ENCODE results near the gene RNF112.

Gene RNF112

DNA sequence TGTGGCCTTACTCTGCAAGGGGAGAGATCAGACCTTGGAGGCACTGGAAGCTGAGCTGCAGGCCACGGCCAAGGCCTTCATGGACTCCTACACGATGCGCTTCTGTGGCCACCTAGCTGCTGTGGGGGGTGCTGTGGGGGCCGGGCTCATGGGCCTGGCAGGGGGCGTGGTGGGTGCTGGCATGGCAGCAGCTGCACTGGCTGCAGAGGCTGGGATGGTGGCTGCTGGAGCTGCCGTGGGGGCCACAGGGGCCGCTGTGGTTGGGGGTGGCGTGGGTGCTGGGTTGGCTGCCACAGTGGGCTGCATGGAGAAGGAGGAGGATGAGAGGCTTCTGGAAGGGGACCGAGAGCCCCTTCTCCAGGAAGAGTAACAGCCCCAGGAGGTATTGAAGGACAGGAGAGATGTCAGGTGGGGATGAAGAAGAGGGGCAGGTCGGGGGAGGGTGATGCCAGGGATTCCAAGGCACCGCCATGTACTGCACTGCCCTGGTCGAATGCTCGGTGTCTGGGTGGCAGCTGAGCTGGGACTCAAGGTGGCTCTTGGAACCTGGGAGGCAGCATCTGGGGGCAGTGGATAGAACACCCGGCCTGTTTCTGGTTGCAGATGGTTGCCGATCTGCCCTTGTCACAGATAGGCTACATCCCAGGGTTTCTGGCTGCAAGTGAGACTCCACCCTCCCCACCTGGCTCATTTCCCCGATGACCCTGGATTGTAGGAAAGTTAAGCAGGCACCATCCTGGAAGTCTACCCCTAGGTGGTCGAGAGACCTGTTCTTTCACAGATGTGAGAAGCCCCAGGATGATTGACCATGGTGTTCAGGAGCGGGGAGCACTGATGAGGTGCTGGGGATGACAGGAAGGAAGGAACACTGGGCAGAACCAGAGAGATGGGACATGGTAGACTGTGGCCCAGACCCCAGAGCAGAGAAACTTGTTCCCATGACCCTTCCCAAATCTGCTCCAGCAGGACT is 5.1 kb downstream of the RNF112 start:
- Histone ChIP-seq H3K36me3 (ENCODE audit: insufficient read depth, low read length) (no peaks in the 10 kb centered on the region), H3K79me2 (ENCODE audit: control insufficient read depth, insufficient read depth, low read length, unreplicated experiment) (no peaks in the 10 kb centered on the region), H3K27ac (ENCODE audit: low read depth, low read length) (no peak overlapping the region)

DNA sequence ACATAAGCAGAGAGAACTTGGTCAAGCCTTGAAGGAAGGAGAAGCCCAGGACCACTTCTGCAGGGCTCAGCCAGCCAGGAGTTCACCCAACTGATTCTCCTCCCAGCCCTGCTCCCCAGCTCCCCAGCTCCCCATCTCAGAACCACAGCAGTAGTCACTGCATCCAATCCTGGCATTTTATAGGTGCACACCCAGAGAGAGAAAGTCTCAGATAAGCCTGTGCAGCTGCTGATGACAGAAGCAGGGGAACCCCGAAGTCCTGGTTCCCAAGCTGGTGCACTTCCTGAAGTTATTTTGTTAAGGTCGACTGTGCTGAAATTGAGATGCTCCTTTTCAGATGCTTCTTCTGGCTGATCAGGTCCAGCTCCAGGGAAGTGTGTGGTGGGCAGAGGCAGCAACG is 6.6 kb downstream of the RNF112 start:
- peak overlapping the region; percentile 69 for H3K27ac ChIP-seq (ENCODE audit: low read depth, low read length)
- no peak overlapping the region for H3K4me3 ChIP-seq (ENCODE audit: low read depth, low read length)
- H3K79me2 ChIP-seq (ENCODE audit: control insufficient read depth, insufficient read depth, low read length, unreplicated experiment), result no peaks in the 10 kb centered on the region
- H3K27me3 ChIP-seq (ENCODE audit: insufficient read depth, low read length), result no peaks in the 10 kb centered on the region
- H3K36me3 ChIP-seq (ENCODE audit: insufficient read depth, low read length), result no peaks in the 10 kb centered on the region
- H3K4me1 ChIP-seq (ENCODE audit: control insufficient read depth, insufficient read depth, low read length, unreplicated experiment), result peaks cover 14% of the 10 kb centered on the region
- no peak overlapping the region for H2AFZ ChIP-seq (ENCODE audit: low read length, unreplicated experiment)

More for the DNA sequence above, 5.1 kb downstream of the RNF112 start:
- H3K4me1 ChIP-seq (ENCODE audit: control insufficient read depth, insufficient read depth, low read length, unreplicated experiment), result peaks cover 17% of the 10 kb centered on the region
- no peaks in the 10 kb centered on the region for H3K27me3 ChIP-seq (ENCODE audit: insufficient read depth, low read length)
- no peak overlapping the region for H2AFZ ChIP-seq (ENCODE audit: low read length, unreplicated experiment)
- H3K4me3 ChIP-seq (ENCODE audit: low read depth, low read length), result no peak overlapping the region

DNA sequence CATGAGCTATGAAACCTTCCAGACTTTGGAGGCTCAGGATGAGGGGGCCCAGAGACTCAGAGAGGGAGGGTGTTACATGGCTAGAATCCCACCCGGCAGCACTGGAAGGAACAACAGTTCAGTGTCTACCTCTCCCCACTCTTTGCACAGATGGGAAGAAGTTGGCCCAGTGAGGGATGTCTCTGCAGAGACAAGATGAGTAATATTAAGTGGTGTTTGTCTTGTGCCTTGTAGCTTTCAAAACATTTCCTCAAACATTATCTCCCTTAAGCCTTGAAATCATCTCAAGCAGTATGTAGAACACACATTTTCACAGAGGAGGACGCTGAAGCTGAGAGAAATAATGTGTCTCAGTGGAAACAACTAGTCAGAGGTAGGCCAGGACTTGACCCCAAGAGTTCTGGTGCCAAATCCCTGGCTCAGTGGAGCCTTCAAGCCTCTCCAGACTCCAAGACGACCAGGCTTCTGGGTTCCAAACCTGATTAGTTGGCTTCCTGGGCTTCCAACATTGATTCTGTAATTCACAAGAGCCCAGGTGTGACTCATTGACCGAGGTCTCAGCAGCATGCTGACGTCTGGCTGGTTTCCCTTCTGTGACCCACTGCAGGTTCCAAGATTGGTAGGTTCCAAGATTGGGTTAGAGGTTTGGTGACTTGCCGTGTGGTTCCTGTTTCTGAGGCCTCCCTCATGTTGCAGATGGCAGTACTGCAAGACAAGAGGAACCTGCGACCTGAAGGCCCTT is 7.4 kb downstream of the RNF112 start:
- Histone ChIP-seq H3K27ac (ENCODE audit: low read depth, low read length) (peak overlapping the region; percentile 69), H2AFZ (ENCODE audit: low read length, unreplicated experiment) (peak overlapping the region; percentile 18), H3K4me1 (ENCODE audit: control insufficient read depth, insufficient read depth, low read length, unreplicated experiment) (peaks cover 14% of the 10 kb centered on the region), H3K36me3 (ENCODE audit: insufficient read depth, low read length) (no peaks in the 10 kb centered on the region), H3K27me3 (ENCODE audit: insufficient read depth, low read length) (no peaks in the 10 kb centered on the region), H3K79me2 (ENCODE audit: control insufficient read depth, insufficient read depth, low read length, unreplicated experiment) (no peaks in the 10 kb centered on the region), H3K4me3 (ENCODE audit: low read depth, low read length) (no peak overlapping the region)

DNA sequence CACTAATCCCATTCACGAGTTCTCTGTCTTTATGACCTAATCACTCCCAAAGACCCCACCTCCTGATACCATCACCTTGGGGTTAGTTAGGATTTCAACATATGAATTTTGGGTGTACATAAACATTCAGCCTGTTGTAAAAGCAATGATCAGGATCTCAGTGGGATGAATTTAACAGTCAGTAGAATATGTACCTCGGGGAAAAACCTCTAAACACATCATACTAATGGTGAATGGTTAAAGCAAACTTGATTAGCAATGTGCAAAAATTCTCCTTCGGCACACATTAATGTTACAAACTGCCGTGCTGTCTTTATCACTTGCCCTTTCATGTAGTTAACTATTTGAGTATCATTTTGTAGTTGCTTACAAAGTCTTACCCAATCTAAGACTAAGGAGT is 10.2 kb downstream of the RNF112 start:
- Histone ChIP-seq H3K79me2 (ENCODE audit: control insufficient read depth, insufficient read depth, low read length, unreplicated experiment) (no peaks in the 10 kb centered on the region), H2AFZ (ENCODE audit: low read length, unreplicated experiment) (no peak overlapping the region), H3K27ac (ENCODE audit: low read depth, low read length) (no peak overlapping the region), H3K4me3 (ENCODE audit: low read depth, low read length) (no peak overlapping the region), H3K27me3 (ENCODE audit: insufficient read depth, low read length) (no peaks in the 10 kb centered on the region), H3K36me3 (ENCODE audit: insufficient read depth, low read length) (no peaks in the 10 kb centered on the region), H3K4me1 (ENCODE audit: control insufficient read depth, insufficient read depth, low read length, unreplicated experiment) (peaks cover 14% of the 10 kb centered on the region)

DNA sequence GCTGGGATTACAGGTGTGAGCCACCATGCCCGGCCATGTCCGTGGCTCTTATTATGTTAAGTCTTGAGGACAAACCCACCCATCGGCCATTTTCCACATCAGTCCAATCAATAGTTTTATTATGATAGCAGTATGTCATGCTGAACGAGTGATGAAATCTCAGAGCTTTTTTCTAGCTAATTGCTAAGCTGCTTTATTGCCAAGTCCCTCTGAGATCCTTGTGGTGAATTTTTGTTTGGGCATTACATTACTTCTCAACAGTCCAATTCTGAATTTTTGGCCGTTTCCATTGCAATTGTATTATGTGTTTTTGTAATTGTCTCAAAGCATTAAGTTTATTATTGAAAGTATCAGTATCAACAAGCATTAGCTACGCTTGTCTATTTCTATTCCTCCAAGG is 10.9 kb downstream of the RNF112 start:
- no peaks in the 10 kb centered on the region for H3K79me2 ChIP-seq (ENCODE audit: control insufficient read depth, insufficient read depth, low read length, unreplicated experiment)
- H3K4me3 ChIP-seq (ENCODE audit: low read depth, low read length), result no peak overlapping the region
- no peaks in the 10 kb centered on the region for H3K36me3 ChIP-seq (ENCODE audit: insufficient read depth, low read length)
- H2AFZ ChIP-seq (ENCODE audit: low read length, unreplicated experiment), result no peak overlapping the region
- H3K27me3 ChIP-seq (ENCODE audit: insufficient read depth, low read length), result no peaks in the 10 kb centered on the region
- H3K4me1 ChIP-seq (ENCODE audit: control insufficient read depth, insufficient read depth, low read length, unreplicated experiment), result peaks cover 14% of the 10 kb centered on the region
- H3K27ac ChIP-seq (ENCODE audit: low read depth, low read length), result no peak overlapping the region

DNA sequence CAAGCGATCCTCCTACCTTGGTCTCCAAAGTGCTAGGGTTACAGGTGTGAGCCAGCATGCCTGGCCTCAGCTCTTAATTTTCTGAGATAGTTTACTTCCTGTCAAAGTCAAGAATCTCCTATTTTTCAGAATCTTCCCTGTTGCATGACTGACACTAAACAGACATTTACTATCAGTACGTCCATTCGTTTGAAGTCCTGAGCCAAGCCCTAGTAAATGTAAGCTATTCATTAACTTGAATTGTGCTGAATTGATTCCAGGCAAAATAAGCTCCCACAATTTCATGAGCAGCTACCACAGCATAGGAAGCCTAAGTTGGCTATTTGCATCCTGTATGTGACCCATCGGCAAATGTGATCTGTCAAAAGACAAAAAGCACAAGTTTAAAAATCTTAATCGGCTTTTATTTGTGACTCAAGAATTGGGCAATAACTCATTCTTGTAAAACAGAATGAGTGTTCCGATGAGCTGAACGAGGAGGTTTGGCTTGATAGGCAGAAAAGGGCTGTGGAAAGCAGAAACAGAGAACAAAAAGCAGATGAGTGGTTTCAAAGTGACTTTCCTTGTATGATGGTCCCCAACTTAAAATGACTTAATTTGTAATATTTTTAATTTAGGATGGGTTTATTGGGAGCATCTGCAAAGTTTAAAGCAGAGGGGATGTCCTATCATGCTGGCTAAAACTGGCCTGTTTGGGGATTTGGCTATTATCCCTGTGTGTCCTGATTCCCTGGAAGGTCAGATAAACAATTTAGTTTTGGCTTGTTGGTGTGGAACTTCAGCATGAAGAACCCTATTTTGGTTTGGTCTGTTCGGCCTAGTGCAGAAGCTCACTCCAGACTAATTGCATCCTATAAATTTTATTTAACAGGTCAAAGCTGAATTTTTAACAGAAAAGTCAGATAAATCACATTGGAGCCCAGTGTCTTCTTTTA is 14.2 kb downstream of the RNF112 start:
- Histone ChIP-seq H2AFZ (ENCODE audit: low read length, unreplicated experiment) (no peak overlapping the region), H3K27ac (ENCODE audit: low read depth, low read length) (no peak overlapping the region), H3K36me3 (ENCODE audit: insufficient read depth, low read length) (no peaks in the 10 kb centered on the region), H3K27me3 (ENCODE audit: insufficient read depth, low read length) (no peaks in the 10 kb centered on the region), H3K4me3 (ENCODE audit: low read depth, low read length) (no peak overlapping the region), H3K79me2 (ENCODE audit: control insufficient read depth, insufficient read depth, low read length, unreplicated experiment) (no peaks in the 10 kb centered on the region), H3K4me1 (ENCODE audit: control insufficient read depth, insufficient read depth, low read length, unreplicated experiment) (no peaks in the 10 kb centered on the region)

DNA sequence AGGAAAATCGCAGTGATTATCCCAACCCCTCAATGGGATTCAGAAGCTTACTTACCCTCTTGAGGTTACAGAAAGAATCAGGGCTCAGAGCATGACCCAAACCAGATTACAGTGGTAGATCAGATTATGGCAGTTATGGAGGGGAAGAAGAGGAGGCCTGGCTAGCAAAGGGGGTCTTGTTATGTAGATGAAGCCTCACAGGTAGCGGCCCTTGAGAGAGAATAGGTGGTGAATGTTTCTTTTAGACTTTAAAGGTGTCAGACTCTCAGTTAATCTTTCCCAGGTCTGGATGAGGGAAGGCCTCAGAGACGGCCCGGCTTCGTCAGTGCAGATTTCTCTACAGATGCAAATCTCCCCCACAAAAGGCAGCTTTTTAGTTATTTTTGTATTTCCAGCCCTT is 15.6 kb downstream of the RNF112 start:
- no peak overlapping the region for H3K27ac ChIP-seq (ENCODE audit: low read depth, low read length)
- H3K79me2 ChIP-seq (ENCODE audit: control insufficient read depth, insufficient read depth, low read length, unreplicated experiment), result no peaks in the 10 kb centered on the region
- no peak overlapping the region for H3K4me3 ChIP-seq (ENCODE audit: low read depth, low read length)
- no peaks in the 10 kb centered on the region for H3K36me3 ChIP-seq (ENCODE audit: insufficient read depth, low read length)
- no peaks in the 10 kb centered on the region for H3K4me1 ChIP-seq (ENCODE audit: control insufficient read depth, insufficient read depth, low read length, unreplicated experiment)
- H2AFZ ChIP-seq (ENCODE audit: low read length, unreplicated experiment), result no peak overlapping the region
- H3K27me3 ChIP-seq (ENCODE audit: insufficient read depth, low read length), result no peaks in the 10 kb centered on the region

DNA sequence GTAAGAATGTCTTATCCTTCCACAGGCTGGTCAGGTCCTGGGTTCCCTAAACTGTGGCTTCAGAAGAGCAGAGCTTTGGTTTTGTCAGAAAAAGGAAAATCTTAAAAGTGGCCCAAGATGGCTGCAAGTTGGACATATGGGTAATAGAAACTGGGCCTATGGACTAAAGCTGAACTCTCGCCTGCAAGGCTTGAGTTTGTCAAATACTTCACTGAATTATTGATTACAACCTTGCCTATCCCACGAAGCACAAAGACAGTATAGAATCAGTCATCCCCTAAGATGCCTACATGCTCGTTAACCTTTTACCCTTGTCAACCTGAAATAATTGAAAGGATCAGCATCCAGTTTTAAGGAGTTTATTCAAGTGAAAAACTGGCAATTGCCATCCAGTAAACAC is 20.7 kb downstream of the RNF112 start:
- no peaks in the 10 kb centered on the region for H3K27me3 ChIP-seq (ENCODE audit: insufficient read depth, low read length)
- H3K4me1 ChIP-seq (ENCODE audit: control insufficient read depth, insufficient read depth, low read length, unreplicated experiment), result no peaks in the 10 kb centered on the region
- H3K36me3 ChIP-seq (ENCODE audit: insufficient read depth, low read length), result no peaks in the 10 kb centered on the region
- H3K79me2 ChIP-seq (ENCODE audit: control insufficient read depth, insufficient read depth, low read length, unreplicated experiment), result no peaks in the 10 kb centered on the region
- H2AFZ ChIP-seq (ENCODE audit: low read length, unreplicated experiment), result no peak overlapping the region
- H3K27ac ChIP-seq (ENCODE audit: low read depth, low read length), result no peak overlapping the region
- no peak overlapping the region for H3K4me3 ChIP-seq (ENCODE audit: low read depth, low read length)

DNA sequence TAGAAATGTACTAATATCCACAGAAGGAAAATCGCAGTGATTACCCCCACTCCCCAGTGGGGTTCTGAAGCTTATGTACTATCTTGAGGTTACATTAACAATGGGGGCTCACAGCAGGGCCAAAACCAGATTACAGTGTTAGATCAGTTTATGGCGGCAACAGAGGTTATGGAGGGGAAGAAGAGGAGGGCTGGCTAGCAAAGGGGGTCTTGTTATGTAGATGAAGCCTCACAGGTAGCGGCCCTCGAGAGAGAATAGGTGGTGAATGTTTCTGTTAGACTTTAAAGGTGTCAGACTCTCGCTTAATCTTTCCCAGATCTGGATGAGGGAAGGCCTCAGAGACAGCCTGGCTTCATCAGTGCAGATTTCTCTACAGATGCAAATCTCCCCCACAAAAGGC is 22.2 kb downstream of the RNF112 start:
- Histone ChIP-seq H3K27me3 (ENCODE audit: insufficient read depth, low read length) (no peaks in the 10 kb centered on the region), H3K79me2 (ENCODE audit: control insufficient read depth, insufficient read depth, low read length, unreplicated experiment) (no peaks in the 10 kb centered on the region), H3K4me3 (ENCODE audit: low read depth, low read length) (no peak overlapping the region), H3K4me1 (ENCODE audit: control insufficient read depth, insufficient read depth, low read length, unreplicated experiment) (no peaks in the 10 kb centered on the region), H3K27ac (ENCODE audit: low read depth, low read length) (no peak overlapping the region), H3K36me3 (ENCODE audit: insufficient read depth, low read length) (no peaks in the 10 kb centered on the region), H2AFZ (ENCODE audit: low read length, unreplicated experiment) (no peak overlapping the region)

DNA sequence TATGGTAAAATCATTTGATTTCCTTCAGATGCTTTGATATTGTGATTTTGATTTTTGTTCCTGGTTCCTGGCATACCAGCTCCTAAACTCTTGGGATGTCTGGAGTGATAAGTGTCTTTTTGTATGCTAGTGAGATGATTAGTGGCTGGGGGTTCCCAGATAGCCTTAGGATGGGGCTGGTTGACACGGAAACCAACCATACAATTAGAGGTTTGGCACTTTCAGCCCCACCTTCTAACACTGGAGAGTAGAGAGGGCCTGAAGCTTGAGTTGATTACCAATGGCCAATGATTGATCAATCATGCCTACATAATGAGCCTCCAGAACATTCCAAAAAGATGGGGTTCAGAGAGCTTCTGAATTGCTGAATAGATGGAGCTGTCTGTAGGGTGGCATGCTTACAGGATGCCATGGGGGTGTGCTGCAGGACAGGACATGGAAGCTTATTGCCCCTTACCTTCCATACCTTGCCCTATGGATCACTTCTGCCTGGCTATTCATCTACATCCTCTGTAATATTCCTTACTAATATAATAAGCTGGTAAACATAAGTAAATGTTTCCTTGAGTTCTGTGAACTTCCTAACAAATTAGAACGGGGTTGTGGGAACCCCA is 22.8 kb downstream of the RNF112 start:
- H3K79me2 ChIP-seq (ENCODE audit: control insufficient read depth, insufficient read depth, low read length, unreplicated experiment), result no peaks in the 10 kb centered on the region
- H3K27ac ChIP-seq (ENCODE audit: low read depth, low read length), result no peak overlapping the region
- H3K36me3 ChIP-seq (ENCODE audit: insufficient read depth, low read length), result no peaks in the 10 kb centered on the region
- H2AFZ ChIP-seq (ENCODE audit: low read length, unreplicated experiment), result no peak overlapping the region
- no peaks in the 10 kb centered on the region for H3K4me1 ChIP-seq (ENCODE audit: control insufficient read depth, insufficient read depth, low read length, unreplicated experiment)
- no peak overlapping the region for H3K4me3 ChIP-seq (ENCODE audit: low read depth, low read length)
- no peaks in the 10 kb centered on the region for H3K27me3 ChIP-seq (ENCODE audit: insufficient read depth, low read length)

Data from ACC112 (cell line).